Measurements from ENCODE around the gene FRMD4A.

DNA sequence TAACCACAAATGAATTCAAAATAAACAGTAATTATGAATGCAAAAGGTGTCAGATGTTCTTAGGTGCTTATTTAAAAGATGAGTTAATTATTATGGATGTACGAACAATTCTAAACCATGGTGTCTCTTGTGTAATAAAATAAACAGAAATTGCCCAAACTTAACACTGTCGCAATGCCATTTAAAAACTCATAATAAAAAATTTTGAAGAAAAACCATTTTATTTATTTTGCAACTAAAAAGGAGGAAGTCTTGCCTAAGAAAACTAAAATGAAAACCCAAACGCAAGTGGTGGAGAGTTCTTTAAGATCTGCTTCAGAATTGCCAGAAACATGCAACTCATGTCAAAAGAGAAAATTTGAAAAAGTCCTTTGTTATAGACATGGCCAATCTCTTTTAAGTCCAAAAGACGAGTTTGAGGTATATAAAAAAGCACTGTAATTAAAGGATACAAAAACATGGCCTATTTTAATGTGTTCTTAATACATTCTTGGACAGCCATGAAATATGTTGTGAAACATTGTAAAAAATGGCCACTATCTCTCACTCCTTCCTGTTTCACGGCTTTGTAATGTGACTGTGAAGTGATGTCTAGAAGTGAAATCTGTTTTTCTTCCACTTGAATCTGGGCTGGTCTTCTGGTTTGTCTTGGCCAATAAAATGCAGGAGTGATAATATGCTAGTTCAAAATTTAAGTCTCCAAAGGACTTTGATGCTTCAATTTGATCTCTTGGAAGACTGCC, 421.0 kb downstream of the FRMD4A start:
- no peak for TF ChIP-seq ZBTB7A (IDR thresholded peaks at IDR 0.05; ENCODE audit: low read depth)
- no peak for TF ChIP-seq REST (IDR thresholded peaks at IDR 0.05; ENCODE audit: low read depth)
- TF ChIP-seq RAD21 (IDR thresholded peaks at IDR 0.05; ENCODE audit: low read depth), result no peak
- no peak for TF ChIP-seq TAF1 (IDR thresholded peaks at IDR 0.05; ENCODE audit: low read depth)
- no peak for TF ChIP-seq FOXM1 (IDR thresholded peaks at IDR 0.05; ENCODE audit: borderline replicate concordance, low read depth)
- TF ChIP-seq EGR1 (IDR thresholded peaks at IDR 0.05), result no peak
- TF ChIP-seq, protein P1, sequence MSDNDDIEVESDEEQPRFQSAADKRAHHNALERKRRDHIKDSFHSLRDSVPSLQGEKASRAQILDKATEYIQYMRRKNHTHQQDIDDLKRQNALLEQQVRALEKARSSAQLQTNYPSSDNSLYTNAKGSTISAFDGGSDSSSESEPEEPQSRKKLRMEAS (IDR thresholded peaks at IDR 0.05), result no peak
- TF ChIP-seq EP300 (IDR thresholded peaks at IDR 0.05; ENCODE audit: borderline replicate concordance), result no peak
- TF ChIP-seq, protein P2, sequence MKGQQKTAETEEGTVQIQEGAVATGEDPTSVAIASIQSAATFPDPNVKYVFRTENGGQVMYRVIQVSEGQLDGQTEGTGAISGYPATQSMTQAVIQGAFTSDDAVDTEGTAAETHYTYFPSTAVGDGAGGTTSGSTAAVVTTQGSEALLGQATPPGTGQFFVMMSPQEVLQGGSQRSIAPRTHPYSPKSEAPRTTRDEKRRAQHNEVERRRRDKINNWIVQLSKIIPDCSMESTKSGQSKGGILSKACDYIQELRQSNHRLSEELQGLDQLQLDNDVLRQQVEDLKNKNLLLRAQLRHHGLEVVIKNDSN (IDR thresholded peaks at IDR 0.05), result no peak
- TF ChIP-seq TCF12 (IDR thresholded peaks at IDR 0.05; ENCODE audit: low read depth), result no peak
- TF ChIP-seq CEBPB (IDR thresholded peaks at IDR 0.05), result no peak
- TF ChIP-seq CREB1 (IDR thresholded peaks at IDR 0.05; ENCODE audit: low read depth), result no peak
- TF ChIP-seq YY1 (IDR thresholded peaks at IDR 0.05; ENCODE audit: low read depth), result no peak
- TF ChIP-seq TEAD4 (IDR thresholded peaks at IDR 0.05), result no peak

Data from Ishikawa (cell line).